Neural progenitor cell (in vitro differentiated cells): ENCODE measurements around the gene AMBN.

Experiments used
- EZH2 ChIP-seq: fragments of 200-600 bp; sonication (generic); IDR thresholded peaks from 2 replicates; pipeline ENCODE4 v1.6.1; 2017; ENCODE audit warnings: antibody characterized with exemption, mild to moderate bottlenecking, moderate library complexity
- EZH2phosphoT487 ChIP-seq: fragments of 200-600 bp; sonication (generic); IDR thresholded peaks from 2 replicates; pipeline ENCODE4 v1.6.1; 2017; ENCODE audit warnings: antibody characterized with exemption
- TF ChIP-seq, protein P1 (sequence below): fragments of 200-600 bp; sonication (generic); IDR thresholded peaks from 2 replicates; pipeline ENCODE4 v1.5.1; 2017; ENCODE audit warnings: antibody characterized with exemption, mild to moderate bottlenecking

DNA sequence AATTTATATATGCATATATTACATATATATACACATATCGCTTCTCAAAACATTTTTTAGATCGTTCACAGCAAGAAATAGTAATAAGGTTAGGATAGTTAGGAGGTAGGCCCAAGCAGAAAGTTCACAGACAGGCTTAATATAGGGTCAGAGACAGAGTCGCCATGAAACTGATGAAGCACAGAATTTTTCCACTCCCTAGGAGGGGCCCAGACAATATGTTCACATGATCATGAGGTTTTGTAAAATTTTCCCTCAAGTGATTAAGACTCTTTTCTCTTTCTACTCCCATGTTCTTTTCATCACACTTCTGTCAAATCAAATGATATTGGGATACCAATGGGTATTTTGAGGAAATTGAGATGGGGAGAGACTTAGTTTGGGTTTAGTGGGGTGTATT is 31.3 kb downstream of the AMBN start:
- TF ChIP-seq, protein P1, sequence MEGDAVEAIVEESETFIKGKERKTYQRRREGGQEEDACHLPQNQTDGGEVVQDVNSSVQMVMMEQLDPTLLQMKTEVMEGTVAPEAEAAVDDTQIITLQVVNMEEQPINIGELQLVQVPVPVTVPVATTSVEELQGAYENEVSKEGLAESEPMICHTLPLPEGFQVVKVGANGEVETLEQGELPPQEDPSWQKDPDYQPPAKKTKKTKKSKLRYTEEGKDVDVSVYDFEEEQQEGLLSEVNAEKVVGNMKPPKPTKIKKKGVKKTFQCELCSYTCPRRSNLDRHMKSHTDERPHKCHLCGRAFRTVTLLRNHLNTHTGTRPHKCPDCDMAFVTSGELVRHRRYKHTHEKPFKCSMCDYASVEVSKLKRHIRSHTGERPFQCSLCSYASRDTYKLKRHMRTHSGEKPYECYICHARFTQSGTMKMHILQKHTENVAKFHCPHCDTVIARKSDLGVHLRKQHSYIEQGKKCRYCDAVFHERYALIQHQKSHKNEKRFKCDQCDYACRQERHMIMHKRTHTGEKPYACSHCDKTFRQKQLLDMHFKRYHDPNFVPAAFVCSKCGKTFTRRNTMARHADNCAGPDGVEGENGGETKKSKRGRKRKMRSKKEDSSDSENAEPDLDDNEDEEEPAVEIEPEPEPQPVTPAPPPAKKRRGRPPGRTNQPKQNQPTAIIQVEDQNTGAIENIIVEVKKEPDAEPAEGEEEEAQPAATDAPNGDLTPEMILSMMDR: no peak
- TF ChIP-seq EZH2phosphoT487 (no peak), EZH2 (no peak)
